ENCODE measurements around the gene MRGPRG. TPM values are rescaled to one million over a fixed set of nuclear protein-coding genes. Genes with fewer than 3 reads are reported as not detected.

The MRGPRG gene
- total RNA-seq, 4 donors from 2014 or later: not detected

DNA sequence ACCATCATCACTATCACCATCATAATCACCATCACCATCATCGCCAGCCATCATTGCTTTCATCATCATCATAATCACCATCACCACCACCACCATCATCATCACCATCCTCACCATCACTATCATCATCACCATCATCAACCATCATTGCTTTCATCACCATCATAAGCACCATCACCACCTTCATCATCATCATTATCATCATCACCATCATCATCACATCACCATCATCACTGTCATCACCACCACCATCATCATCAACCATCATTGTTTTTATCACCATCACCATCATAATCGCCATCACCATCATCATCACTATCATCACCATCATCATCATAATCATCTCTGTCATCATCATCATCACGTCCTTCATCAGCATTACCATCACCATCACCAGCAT is 44.2 kb downstream of the MRGPRG start:
- H3K36me3 ChIP-seq: no peaks in the 10 kb centered on the region
- no peak for DNase-seq
- 87 to 94% methylated on average over 3 of the region's 3 CpGs for WGBS, 2 donors
- H3K4me3 ChIP-seq: no peak overlapping the region
- H3K4me1 ChIP-seq: peaks cover 1 to 6% (median 5%) of the 10 kb centered on the region in 3 donors
- peaks cover 0 to 9% (median 0%) of the 10 kb centered on the region in 3 donors for H3K9me3 ChIP-seq
- H3K27me3 ChIP-seq: peaks cover 0 to 39% (median 0%) of the 10 kb centered on the region in 4 donors
- TF ChIP-seq POLR2A (IDR thresholded peaks at IDR 0.05) (no peak), CTCF (IDR thresholded peaks at IDR 0.05) (no peak)
- intact Hi-C loops (cut with DNase I): no loop called here
- H3K27ac ChIP-seq: no peak overlapping the region

DNA sequence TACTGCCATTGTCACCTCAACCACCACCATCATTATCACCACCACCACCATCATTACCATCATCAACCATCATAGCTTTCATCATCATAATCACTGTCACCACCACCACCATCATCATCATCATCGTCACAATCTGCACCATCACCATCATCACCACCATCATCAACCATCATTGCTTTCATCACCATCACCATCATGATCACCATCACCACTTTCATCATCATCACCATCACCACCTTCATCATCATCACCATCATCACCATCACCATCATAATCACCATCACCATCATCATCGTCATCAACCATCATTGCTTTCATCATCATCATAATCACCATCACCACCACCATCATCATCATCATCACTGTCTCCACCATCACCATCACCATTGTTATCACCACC is 44.8 kb downstream of the MRGPRG start:
- 95% methylated on average over 2 of the region's 2 CpGs for WGBS, 2 donors
- DNase-seq: no peak
- H3K4me1 ChIP-seq: peaks cover 7 to 12% (median 10%) of the 10 kb centered on the region in 3 donors
- H3K27me3 ChIP-seq: peaks cover 0 to 44% (median 0%) of the 10 kb centered on the region in 4 donors
- H3K36me3 ChIP-seq: no peaks in the 10 kb centered on the region
- TF ChIP-seq POLR2A (IDR thresholded peaks at IDR 0.05) (no peak), CTCF (IDR thresholded peaks at IDR 0.05) (no peak)
- peaks cover 0 to 9% (median 0%) of the 10 kb centered on the region in 3 donors for H3K9me3 ChIP-seq
- intact Hi-C loops (cut with DNase I): no loop called here
- no peak overlapping the region for H3K4me3 ChIP-seq
- H3K27ac ChIP-seq: no peak overlapping the region

- TF ChIP-seq POLR2A (IDR thresholded peaks at IDR 0.05) (no peak), CTCF (IDR thresholded peaks at IDR 0.05) (no peak)
- H3K36me3 ChIP-seq: no peaks in the 10 kb centered on the region
- H3K4me1 ChIP-seq: peaks cover 7 to 16% (median 11%) of the 10 kb centered on the region in 3 donors
- no peak overlapping the region for H3K4me3 ChIP-seq
- intact Hi-C loops (cut with DNase I): no loop called here
- no peak overlapping the region for H3K27ac ChIP-seq
- peaks cover 0 to 60% (median 0%) of the 10 kb centered on the region in 4 donors for H3K27me3 ChIP-seq
- H3K9me3 ChIP-seq: peaks cover 0 to 9% (median 0%) of the 10 kb centered on the region in 3 donors
- DNase-seq: no peak
- WGBS, 2 donors: 63 to 71% methylated on average over 5 to 7 of the region's 12 CpGs
Observed at GRCh38 chr11:3171931-3172560, 46.6 kb downstream of the MRGPRG start.

GRCh38 chr11:3170756-3171650 is 47.6 kb downstream of the MRGPRG start:
- 54 to 100% methylated on average over 1 to 3 of the region's 24 CpGs for WGBS, 2 donors
- peaks cover 7 to 26% (median 11%) of the 10 kb centered on the region in 3 donors for H3K4me1 ChIP-seq
- H3K36me3 ChIP-seq: no peaks in the 10 kb centered on the region
- no peak overlapping the region for H3K27ac ChIP-seq
- H3K27me3 ChIP-seq: peaks cover 0 to 67% (median 0%) of the 10 kb centered on the region in 4 donors
- DNase-seq: no peak
- H3K9me3 ChIP-seq: peaks cover 0 to 2% (median 0%) of the 10 kb centered on the region in 3 donors
- no peak overlapping the region for H3K4me3 ChIP-seq
- TF ChIP-seq POLR2A (IDR thresholded peaks at IDR 0.05) (no peak), CTCF (IDR thresholded peaks at IDR 0.05) (no peak)
- intact Hi-C loops (cut with DNase I): no loop called here
